Measurements from ENCODE around the gene EGFR.
"Not testable (repeated sequence)": the region's sequence is repeated elsewhere in the genome, so short reads cannot be mapped to it uniquely, and the experiment has no call there.

The EGFR gene

GRCh38 chr7:55032069-55032699 is 13.4 kb downstream of the EGFR start:
- DNase-seq (ENCODE audit: low read depth) = no peak
- H3K4me3 ChIP-seq (ENCODE audit: low read depth, low read length) = no peak overlapping the region
- TF ChIP-seq MYC (IDR thresholded peaks at IDR 0.05; ENCODE audit: low read depth, low read length) (no peak), POLR2A (IDR thresholded peaks at IDR 0.05; ENCODE audit: extremely low read depth, insufficient read length) (no peak)
- TF ChIP-seq, protein P1, sequence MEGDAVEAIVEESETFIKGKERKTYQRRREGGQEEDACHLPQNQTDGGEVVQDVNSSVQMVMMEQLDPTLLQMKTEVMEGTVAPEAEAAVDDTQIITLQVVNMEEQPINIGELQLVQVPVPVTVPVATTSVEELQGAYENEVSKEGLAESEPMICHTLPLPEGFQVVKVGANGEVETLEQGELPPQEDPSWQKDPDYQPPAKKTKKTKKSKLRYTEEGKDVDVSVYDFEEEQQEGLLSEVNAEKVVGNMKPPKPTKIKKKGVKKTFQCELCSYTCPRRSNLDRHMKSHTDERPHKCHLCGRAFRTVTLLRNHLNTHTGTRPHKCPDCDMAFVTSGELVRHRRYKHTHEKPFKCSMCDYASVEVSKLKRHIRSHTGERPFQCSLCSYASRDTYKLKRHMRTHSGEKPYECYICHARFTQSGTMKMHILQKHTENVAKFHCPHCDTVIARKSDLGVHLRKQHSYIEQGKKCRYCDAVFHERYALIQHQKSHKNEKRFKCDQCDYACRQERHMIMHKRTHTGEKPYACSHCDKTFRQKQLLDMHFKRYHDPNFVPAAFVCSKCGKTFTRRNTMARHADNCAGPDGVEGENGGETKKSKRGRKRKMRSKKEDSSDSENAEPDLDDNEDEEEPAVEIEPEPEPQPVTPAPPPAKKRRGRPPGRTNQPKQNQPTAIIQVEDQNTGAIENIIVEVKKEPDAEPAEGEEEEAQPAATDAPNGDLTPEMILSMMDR (IDR thresholded peaks at IDR 0.05; ENCODE audit: low read depth, low read length) = no peak
- TF ChIP-seq, protein P2, sequence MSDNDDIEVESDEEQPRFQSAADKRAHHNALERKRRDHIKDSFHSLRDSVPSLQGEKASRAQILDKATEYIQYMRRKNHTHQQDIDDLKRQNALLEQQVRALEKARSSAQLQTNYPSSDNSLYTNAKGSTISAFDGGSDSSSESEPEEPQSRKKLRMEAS (IDR thresholded peaks at IDR 0.05; ENCODE audit: low read depth, low read length) = no peak

DNA sequence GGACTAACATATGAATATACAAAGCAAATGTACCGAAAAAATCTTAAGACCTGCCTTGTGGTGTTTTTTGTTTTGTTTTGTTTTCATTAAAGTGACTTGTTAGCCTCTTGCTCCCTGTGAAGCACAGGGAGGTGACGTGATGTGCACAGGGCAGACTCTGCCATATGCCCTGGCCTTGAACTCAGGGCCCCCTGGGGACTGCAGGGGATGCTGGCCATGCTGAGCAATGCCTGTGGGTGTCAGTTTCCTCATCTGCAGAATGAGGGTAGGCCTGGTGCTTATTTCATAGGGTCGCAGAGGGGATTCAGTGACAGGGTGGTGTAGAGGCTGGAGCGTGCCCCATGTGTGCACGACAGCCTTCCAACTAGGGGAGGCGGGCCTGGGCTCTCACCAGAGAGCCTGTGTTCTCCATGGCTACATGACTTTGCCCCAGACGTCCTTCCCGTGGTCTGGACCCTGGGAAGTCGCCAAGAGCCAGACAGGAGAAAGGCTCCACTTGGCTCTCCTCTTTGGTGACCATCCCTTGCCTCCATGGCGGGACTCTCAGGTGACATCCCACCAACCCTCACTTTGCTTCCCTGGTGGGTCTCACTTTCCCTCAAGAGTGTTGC is 14.5 kb downstream of the EGFR start:
- no peak overlapping the region for H3K4me3 ChIP-seq (ENCODE audit: low read depth, low read length)
- TF ChIP-seq POLR2A (IDR thresholded peaks at IDR 0.05; ENCODE audit: extremely low read depth, insufficient read length) (no peak), MYC (IDR thresholded peaks at IDR 0.05; ENCODE audit: low read depth, low read length) (no peak)
- TF ChIP-seq, protein P1 (IDR thresholded peaks at IDR 0.05; ENCODE audit: low read depth, low read length) = no peak
- TF ChIP-seq, protein P2 (IDR thresholded peaks at IDR 0.05; ENCODE audit: low read depth, low read length) = no peak
- DNase-seq (ENCODE audit: low read depth) = peak; percentile 14

- TF ChIP-seq MYC (IDR thresholded peaks at IDR 0.05; ENCODE audit: low read depth, low read length) (no peak), POLR2A (IDR thresholded peaks at IDR 0.05; ENCODE audit: extremely low read depth, insufficient read length) (no peak)
- TF ChIP-seq, protein P1 (IDR thresholded peaks at IDR 0.05; ENCODE audit: low read depth, low read length) = no peak
- TF ChIP-seq, protein P2 (IDR thresholded peaks at IDR 0.05; ENCODE audit: low read depth, low read length) = no peak
- no peak for DNase-seq (ENCODE audit: low read depth)
- no peak overlapping the region for H3K4me3 ChIP-seq (ENCODE audit: low read depth, low read length)
These were observed 16.0 kb downstream of the EGFR start for GRCh38 chr7:55034776-55035175.

DNA sequence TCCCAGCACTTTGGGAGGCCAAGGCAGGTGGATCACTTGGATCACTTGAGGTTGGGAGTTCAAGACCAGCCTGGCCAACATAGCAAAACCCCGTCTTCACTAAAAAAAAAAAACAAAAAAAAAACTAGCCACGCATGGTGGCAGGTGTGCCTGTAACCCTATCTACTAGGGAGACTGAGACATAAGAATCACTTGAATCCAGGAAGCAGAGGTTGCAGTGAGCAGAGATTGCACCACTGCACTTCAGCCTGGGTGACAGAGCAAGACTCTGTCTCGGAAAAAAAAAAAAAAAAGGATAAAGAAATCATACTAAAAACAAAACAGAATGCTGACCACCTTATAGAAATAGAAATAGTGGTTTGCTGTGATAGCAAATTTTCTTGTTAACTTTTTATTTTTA is 16.6 kb downstream of the EGFR start:
- not testable (repeated sequence) for H3K4me3 ChIP-seq (ENCODE audit: low read depth, low read length); DNase-seq (ENCODE audit: low read depth)

DNA sequence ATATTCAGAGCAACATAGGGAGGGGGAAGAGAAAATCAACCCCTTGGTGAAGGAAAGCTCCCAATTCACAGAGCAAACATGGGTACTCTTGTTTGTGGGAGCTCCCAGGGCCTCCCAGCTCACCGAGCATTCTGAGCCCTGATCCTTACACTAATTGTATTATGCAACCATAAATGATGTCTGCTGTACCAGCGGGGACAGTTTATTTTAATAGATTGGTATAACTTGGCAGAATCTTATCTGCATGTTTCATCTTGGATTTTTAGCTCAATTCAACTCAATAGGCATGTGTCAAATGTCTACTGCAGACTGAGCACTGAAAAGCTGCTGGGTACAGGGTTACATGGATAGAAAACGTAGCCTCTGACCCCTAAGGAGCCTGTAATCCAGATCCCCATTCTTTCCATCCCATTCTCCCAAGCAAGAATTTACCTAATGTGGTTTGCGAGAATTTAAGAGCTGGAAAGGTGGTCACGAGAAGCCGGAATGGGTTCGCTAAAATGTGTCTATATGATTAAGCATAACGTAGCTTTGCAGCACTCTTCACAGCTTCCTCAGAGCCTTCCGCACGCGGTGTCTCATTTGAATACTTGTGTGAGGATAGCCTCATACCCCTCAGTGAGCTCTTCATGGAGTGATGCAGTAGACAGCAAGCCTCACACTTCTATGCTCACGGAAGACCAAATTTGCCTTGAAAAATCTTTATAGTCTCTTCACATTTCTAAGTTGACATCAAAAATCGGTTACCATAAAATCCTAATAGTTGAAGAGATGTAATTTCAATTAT is 18.3 kb downstream of the EGFR start:
- no peak for TF ChIP-seq POLR2A (IDR thresholded peaks at IDR 0.05; ENCODE audit: extremely low read depth, insufficient read length)
- no peak for TF ChIP-seq MYC (IDR thresholded peaks at IDR 0.05; ENCODE audit: low read depth, low read length)
- TF ChIP-seq, protein P2 (IDR thresholded peaks at IDR 0.05; ENCODE audit: low read depth, low read length) = no peak
- TF ChIP-seq, protein P1 (IDR thresholded peaks at IDR 0.05; ENCODE audit: low read depth, low read length) = no peak
- no peak for DNase-seq (ENCODE audit: low read depth)
- no peak overlapping the region for H3K4me3 ChIP-seq (ENCODE audit: low read depth, low read length)

- no peak for TF ChIP-seq MYC (IDR thresholded peaks at IDR 0.05; ENCODE audit: low read depth, low read length)
- no peak for TF ChIP-seq POLR2A (IDR thresholded peaks at IDR 0.05; ENCODE audit: extremely low read depth, insufficient read length)
- TF ChIP-seq, protein P1 (IDR thresholded peaks at IDR 0.05; ENCODE audit: low read depth, low read length) = no peak
- TF ChIP-seq, protein P2 (IDR thresholded peaks at IDR 0.05; ENCODE audit: low read depth, low read length) = no peak
- no peak for DNase-seq (ENCODE audit: low read depth)
- no peak overlapping the region for H3K4me3 ChIP-seq (ENCODE audit: low read depth, low read length)
These were observed 25.0 kb downstream of the EGFR start for GRCh38 chr7:55043691-55044370.
